Mucosa of stomach (tissue), 1 donor: ENCODE data around the gene WIPF2.

Source experiments
- H3K27me3 ChIP-seq: one replicate; pipeline ENCODE4 v1.7.0; 2013; ENCODE audit warnings: mild to moderate bottlenecking, low read length; ENCODE audit not compliant: control insufficient read depth, insufficient read depth
- H3K36me3 ChIP-seq: one replicate; pipeline ENCODE4 v1.7.0; 2013; ENCODE audit warnings: low read length; ENCODE audit not compliant: control insufficient read depth, insufficient read depth
- H3K4me1 ChIP-seq: one replicate; pipeline ENCODE4 v1.7.0; 2013; ENCODE audit warnings: mild to moderate bottlenecking, low read length; ENCODE audit not compliant: control insufficient read depth, insufficient read depth
- H3K4me3 ChIP-seq: one replicate; pipeline ENCODE4 v1.7.0; 2013; ENCODE audit warnings: low read length
- H3K9ac ChIP-seq: one replicate; pipeline ENCODE4 v1.7.0; 2013; ENCODE audit warnings: mild to moderate bottlenecking, low read length, moderate library complexity
- H3K9me3 ChIP-seq: one replicate; pipeline ENCODE4 v1.7.0; 2013; ENCODE audit warnings: mild to moderate bottlenecking, low read length, moderate library complexity; ENCODE audit not compliant: control insufficient read depth
- donor health status: Pancreatic carcinoma.

The WIPF2 gene

GRCh38 chr17:40178660-40179059 lies 40.4 kb upstream of the WIPF2 start:
- Histone ChIP-seq H3K9ac (peak overlapping the region; percentile 81), H3K4me3 (peak overlapping the region; percentile 66), H3K4me1 (peaks cover 48% of the 10 kb centered on the region), H3K36me3 (no peaks in the 10 kb centered on the region), H3K9me3 (no peaks in the 10 kb centered on the region), H3K27me3 (no peaks in the 10 kb centered on the region)

- no peaks in the 10 kb centered on the region for H3K36me3 ChIP-seq
- H3K27me3 ChIP-seq: no peaks in the 10 kb centered on the region
- no peaks in the 10 kb centered on the region for H3K9me3 ChIP-seq
- H3K9ac ChIP-seq: peak overlapping the region; percentile 58
- H3K4me3 ChIP-seq: peak overlapping the region; percentile 36
- H3K4me1 ChIP-seq: peaks cover 56% of the 10 kb centered on the region
These were observed 39.0 kb upstream of the WIPF2 start for GRCh38 chr17:40179923-40180659.

- Histone ChIP-seq H3K9me3 (no peaks in the 10 kb centered on the region), H3K4me1 (peaks cover 58% of the 10 kb centered on the region), H3K4me3 (peak overlapping the region; percentile 9), H3K27me3 (no peaks in the 10 kb centered on the region), H3K9ac (peak overlapping the region; percentile 58), H3K36me3 (no peaks in the 10 kb centered on the region)
These were observed 38.4 kb upstream of the WIPF2 start for GRCh38 chr17:40180694-40181093.

GRCh38 chr17:40181205-40181604 lies 37.9 kb upstream of the WIPF2 start:
- Histone ChIP-seq H3K36me3 (no peaks in the 10 kb centered on the region), H3K9me3 (no peaks in the 10 kb centered on the region), H3K9ac (no peak overlapping the region), H3K4me3 (peak overlapping the region; percentile 9), H3K4me1 (peaks cover 53% of the 10 kb centered on the region), H3K27me3 (no peaks in the 10 kb centered on the region)

- Histone ChIP-seq H3K9me3 (no peaks in the 10 kb centered on the region), H3K27me3 (no peaks in the 10 kb centered on the region), H3K4me1 (peaks cover 43% of the 10 kb centered on the region), H3K4me3 (no peak overlapping the region), H3K9ac (no peak overlapping the region), H3K36me3 (no peaks in the 10 kb centered on the region)
These were observed 36.5 kb upstream of the WIPF2 start for GRCh38 chr17:40182606-40183005.

GRCh38 chr17:40187238-40187637 lies 31.9 kb upstream of the WIPF2 start:
- peaks cover 28% of the 10 kb centered on the region for H3K4me1 ChIP-seq
- no peak overlapping the region for H3K9ac ChIP-seq
- no peak overlapping the region for H3K4me3 ChIP-seq
- no peaks in the 10 kb centered on the region for H3K27me3 ChIP-seq
- H3K36me3 ChIP-seq: no peaks in the 10 kb centered on the region
- H3K9me3 ChIP-seq: no peaks in the 10 kb centered on the region

- no peak overlapping the region for H3K9ac ChIP-seq
- H3K4me1 ChIP-seq: peaks cover 28% of the 10 kb centered on the region
- H3K9me3 ChIP-seq: no peaks in the 10 kb centered on the region
- no peaks in the 10 kb centered on the region for H3K27me3 ChIP-seq
- H3K4me3 ChIP-seq: no peak overlapping the region
- peaks cover 8% of the 10 kb centered on the region for H3K36me3 ChIP-seq
These were observed 30.4 kb upstream of the WIPF2 start for GRCh38 chr17:40188694-40189093.

- no peaks in the 10 kb centered on the region for H3K9me3 ChIP-seq
- H3K36me3 ChIP-seq: peaks cover 8% of the 10 kb centered on the region
- no peak overlapping the region for H3K4me3 ChIP-seq
- peaks cover 33% of the 10 kb centered on the region for H3K4me1 ChIP-seq
- no peaks in the 10 kb centered on the region for H3K27me3 ChIP-seq
- no peak overlapping the region for H3K9ac ChIP-seq
These were observed 28.7 kb upstream of the WIPF2 start for GRCh38 chr17:40190197-40191021.

GRCh38 chr17:40191237-40192208 lies 27.6 kb upstream of the WIPF2 start:
- H3K4me3 ChIP-seq: no peak overlapping the region
- H3K9ac ChIP-seq: peak overlapping the region; percentile 42
- H3K27me3 ChIP-seq: no peaks in the 10 kb centered on the region
- H3K4me1 ChIP-seq: peaks cover 31% of the 10 kb centered on the region
- H3K9me3 ChIP-seq: no peaks in the 10 kb centered on the region
- peaks cover 8% of the 10 kb centered on the region for H3K36me3 ChIP-seq

- Histone ChIP-seq H3K4me3 (no peak overlapping the region), H3K9me3 (no peaks in the 10 kb centered on the region), H3K27me3 (no peaks in the 10 kb centered on the region), H3K4me1 (peaks cover 31% of the 10 kb centered on the region), H3K9ac (no peak overlapping the region), H3K36me3 (peaks cover 8% of the 10 kb centered on the region)
These were observed 26.1 kb upstream of the WIPF2 start for GRCh38 chr17:40192961-40193360.

GRCh38 chr17:40194821-40195220 lies 24.3 kb upstream of the WIPF2 start:
- H3K4me3 ChIP-seq: no peak overlapping the region
- H3K9ac ChIP-seq: no peak overlapping the region

More at GRCh38 chr17:40194821-40195220, 24.3 kb upstream of the WIPF2 start:
- H3K27me3 ChIP-seq: no peaks in the 10 kb centered on the region
- H3K36me3 ChIP-seq: peaks cover 8% of the 10 kb centered on the region
- peaks cover 31% of the 10 kb centered on the region for H3K4me1 ChIP-seq
- H3K9me3 ChIP-seq: no peaks in the 10 kb centered on the region
